SK-N-DZ (cell line): ENCODE data around the gene MYO9B.
"Not testable (repeated sequence)": the region's sequence is repeated elsewhere in the genome, so short reads cannot be mapped to it uniquely, and the experiment has no call there.

Experiments used
- DNase-seq: peaks from one replicate; pipeline ENCODE4 v3.0.0-alpha.2; 2015; ENCODE audit warnings: low spot score

MYO9B gene

DNA sequence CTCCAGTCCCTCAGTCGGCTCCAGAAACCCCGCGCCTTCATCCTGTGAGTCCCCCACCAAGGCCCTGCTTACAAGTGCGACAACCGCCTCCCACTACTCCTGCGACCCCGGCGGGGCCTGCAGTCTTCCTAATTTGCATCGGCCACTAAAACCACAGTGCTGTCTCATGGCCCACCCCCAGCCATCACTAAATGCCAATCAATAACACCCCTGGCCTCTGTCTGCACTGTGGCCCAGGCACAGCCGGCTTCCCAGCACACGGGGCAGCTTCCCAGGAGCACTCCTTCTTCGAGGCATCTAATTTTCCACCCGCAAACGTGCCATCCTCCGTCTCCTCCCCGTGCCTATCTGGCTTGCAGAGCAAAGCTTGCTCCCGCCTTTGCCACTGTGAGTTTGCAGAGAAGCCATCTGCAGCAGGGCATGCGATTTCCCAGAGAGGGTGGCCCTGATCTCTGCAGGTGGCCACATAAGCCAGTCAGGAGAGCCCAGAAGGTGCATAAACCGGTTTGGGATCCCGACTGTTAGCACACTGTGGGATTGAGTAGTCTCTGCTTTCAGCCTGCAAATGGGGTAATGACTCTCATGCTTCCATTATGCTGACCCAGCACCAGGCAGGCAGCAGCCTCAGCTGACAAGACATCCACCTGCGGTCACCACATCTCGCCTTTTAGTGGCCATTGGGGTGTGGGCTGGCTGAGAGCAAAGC, 105.6 kb downstream of the MYO9B start:
- no peak for DNase-seq

DNA sequence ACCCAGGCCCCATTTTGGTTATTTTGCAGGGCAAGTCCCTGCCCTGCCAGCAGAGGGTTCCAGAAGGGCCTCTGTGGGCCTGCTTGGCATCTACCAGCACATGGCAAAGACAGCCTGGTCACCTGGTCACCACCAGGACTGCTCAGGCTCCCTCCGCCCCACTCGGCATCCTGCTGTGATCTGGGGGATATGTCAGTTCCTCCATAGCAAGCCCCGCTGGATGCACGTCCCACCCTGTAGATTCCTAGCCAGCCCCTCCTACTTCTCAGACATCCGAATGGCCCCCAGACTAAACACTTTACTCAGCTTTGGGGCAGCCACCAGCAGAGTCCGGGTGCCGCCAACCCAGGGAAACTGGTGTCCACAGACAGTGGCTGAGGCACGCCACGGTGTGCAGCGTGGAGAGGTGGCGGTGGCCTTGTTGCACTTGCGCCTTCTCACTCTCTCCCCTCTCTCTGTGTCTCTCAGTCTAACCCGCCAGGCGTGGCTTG, 107.7 kb downstream of the MYO9B start:
- DNase-seq, result no peak

DNA sequence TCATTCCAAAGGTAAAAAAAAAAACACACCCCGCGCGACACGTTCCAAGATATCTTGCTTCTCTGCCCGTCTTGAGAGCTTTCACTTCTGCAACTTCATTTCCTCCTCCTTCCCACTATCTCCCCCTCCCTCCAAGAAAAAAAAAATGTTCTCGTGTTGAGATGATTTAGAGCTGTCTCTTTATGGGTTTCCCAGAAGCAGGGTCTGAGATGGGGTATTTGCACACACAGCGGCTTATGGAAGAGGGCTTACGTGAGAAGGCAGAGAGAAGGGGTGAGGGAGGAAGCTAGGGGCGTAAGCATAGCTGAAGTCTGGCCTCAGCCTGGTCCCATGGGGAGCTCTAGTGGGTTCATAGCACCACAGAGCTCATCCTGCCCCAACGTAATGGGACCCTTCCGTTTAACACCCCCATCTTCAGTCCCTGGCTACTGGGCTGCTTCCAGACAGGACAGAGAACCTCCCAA, 108.3 kb downstream of the MYO9B start:
- DNase-seq, result no peak

DNA sequence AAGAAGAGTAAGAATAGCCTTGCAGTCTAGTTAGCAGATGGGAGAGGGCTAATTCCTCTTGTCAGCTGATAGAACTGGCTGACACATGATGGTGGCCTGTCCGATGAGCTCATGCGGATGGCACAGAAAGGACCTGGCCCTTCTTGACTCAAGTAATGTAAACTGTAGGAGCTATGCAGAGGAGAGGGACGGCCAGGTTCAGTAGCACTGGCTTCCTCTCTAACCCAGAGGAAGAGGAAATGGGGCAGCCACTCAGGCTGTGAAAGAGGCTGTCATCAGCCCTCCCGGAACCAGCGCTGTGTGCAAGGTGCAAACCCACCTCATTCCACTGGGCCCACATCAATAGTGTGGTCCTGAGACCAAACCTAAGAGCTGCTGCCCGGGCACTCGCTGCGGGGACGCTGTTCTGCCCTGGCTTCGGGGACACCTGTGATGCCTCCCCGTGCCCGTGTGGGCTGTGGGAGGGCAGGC, 108.8 kb downstream of the MYO9B start:
- DNase-seq, result no peak

DNA sequence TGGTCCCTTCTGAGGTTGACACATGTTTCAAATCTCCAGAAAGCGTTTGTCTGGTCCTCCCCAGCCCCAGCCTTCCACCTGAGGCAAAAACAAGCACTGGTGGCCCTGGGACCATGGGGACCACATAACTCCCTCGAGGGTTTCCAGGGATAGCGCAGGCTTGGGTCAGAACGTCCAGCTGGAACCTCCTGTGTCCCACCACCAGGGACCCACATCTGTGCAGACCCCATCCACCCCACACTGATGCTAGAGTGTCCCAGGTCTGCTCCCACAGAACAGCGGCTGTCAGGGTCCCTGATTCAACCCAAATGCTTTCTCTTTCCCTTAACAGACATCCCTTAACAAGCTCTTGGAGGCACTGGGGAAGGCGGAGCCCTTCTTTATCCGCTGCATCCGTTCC, 110.0 kb downstream of the MYO9B start:
- DNase-seq, result no peak

DNA sequence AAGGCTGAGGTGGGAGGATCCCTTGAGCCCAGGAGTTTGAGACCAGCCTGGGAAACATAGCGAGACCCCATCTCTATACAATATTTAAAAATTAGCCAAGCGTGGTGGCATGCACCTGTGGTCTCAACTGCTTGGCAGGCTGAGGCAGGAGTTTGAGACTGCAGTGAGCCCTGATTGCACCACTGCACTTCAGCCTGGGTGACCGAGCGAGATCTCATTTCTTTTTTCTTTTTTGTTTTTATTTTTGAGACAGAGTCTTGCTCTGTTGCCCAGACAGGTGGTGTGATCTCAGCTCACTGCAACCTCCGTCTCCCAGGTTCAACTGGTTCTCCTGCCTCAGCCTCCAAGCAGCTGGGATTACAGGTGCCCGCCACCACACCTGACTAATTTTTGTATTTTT, 116.2 kb downstream of the MYO9B start:
- not testable (repeated sequence) for DNase-seq

DNA sequence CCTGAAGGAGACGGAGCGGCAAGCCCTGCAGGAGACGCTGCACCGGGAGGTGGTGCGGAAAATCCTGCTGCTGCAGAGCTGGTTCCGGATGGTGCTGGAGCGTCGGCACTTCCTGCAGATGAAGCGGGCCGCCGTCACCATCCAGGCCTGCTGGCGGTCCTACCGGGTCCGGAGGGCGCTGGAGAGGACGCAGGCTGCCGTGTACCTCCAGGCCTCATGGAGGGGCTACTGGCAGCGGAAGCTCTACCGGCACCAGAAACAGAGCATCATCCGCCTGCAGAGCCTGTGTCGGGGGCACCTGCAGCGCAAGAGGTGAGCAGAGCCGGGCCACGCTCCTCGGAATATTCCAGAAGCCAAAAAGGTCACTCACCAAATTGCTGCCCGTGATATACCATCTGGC, 117.2 kb downstream of the MYO9B start:
- no peak for DNase-seq

DNA sequence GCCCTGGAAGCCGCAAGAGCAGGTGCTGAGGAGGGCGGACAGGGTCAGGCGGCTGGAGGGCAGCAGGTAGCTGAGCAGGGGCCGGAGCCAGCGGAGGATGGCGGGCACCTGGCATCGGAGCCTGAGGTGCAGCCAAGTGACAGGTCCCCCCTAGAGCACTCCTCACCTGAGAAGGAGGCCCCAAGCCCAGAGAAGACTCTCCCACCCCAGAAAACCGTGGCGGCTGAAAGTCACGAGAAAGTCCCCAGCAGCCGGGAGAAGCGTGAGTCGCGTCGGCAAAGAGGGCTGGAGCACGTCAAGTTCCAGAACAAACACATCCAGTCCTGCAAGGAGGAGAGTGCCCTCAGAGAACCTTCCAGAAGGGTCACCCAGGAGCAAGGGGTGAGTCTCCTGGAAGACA, 119.0 kb downstream of the MYO9B start:
- DNase-seq, result no peak

DNA sequence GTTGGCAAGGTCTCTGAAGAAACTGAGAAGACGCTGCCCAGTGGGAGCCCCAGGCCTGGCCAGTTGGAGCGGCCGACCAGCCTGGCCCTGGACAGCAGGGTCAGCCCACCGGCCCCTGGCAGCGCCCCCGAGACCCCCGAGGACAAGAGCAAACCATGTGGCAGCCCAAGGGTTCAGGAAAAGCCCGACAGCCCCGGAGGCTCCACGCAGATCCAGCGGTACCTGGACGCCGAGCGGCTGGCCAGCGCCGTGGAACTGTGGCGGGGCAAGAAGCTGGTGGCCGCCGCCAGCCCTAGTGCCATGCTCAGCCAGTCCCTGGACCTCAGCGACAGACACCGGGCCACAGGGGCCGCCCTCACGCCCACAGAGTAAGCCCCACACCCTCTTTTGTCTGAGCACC, 119.5 kb downstream of the MYO9B start:
- no peak for DNase-seq

DNA sequence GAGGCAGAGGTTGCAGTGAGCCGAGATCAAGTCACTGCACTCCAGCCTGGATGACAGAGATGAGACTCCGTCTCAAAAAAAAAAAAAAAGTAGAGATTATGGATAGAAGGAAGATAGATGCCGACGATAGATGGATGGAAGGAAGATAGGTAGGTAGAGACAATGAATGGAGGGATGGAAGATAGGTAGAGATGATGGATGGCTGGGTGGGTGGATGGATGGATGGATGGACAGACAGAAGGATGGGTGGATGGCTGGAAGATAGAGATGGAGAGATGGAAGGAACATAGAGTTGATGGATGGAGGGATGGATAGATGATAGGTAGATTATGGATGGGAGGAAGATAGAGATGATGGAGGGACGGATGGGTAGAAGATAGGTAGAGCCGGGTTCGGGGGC, 121.0 kb downstream of the MYO9B start:
- DNase-seq, result no peak

DNA sequence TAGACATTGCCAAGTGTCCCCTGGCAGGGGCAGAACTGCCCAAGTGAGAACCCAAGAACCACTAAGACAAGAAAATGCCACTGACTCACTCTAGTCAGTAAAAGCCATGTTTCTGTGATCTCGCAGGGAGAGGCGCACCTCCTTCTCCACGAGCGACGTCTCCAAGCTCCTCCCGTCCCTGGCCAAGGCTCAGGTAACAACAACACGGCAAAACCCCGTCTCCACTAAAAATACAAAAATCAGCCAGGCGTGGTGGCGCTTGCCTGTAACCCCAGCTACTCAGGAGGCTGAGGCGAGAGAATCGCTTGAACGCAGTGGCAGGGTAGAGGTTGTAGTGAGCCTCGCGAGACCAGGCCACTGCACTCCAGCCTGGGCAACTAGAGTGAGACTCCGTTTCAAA, 122.1 kb downstream of the MYO9B start:
- DNase-seq, result no peak

DNA sequence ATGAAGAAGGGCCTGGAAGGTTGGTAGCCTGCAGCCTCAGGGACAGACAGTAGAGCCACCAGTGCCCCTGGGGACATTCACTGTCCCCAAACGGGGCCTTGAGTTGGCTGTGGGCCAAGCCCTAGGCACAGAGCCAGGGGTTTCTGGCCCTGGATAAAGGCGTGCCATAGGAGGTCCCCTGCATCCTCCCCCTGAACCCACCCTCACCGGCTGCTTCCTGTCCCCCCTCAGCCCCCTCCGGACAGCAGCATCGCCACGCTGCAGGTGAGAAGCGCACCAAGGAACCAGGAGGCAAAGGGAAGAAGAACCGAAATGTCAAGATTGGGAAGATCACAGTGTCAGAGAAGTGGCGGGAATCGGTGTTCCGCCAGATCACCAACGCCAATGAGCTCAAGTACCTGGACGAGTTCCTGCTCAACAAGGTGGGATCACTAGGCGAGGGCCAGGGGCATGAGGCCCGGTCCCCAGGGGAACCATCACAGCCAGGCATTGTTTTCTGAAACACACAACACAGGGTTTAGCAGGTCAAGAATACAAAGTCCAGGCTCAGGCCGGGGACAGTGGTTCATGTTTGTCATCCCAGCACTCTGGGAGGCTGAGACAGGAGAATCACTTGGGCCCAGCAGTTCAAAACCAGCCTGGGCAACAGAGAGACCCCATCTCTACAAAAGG, 125.0 kb downstream of the MYO9B start:
- no peak for DNase-seq

DNA sequence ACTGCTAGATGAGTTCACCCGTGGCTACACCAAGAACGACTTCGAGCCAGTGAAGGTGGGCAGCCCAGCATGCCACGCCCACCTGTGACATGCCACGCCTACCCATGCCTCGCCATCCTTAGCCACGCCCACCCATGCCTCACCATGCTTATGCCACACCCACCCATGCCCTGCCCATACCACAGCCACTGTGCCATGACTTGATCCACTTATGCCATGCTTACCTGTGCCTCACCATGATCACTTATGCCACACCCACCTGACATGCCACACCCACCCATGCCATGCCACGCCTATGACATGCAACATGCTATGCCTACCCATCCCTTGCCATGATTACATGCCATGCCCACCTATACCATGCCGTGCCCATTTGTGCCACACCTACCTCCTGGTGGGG, 126.7 kb downstream of the MYO9B start:
- no peak for DNase-seq

DNA sequence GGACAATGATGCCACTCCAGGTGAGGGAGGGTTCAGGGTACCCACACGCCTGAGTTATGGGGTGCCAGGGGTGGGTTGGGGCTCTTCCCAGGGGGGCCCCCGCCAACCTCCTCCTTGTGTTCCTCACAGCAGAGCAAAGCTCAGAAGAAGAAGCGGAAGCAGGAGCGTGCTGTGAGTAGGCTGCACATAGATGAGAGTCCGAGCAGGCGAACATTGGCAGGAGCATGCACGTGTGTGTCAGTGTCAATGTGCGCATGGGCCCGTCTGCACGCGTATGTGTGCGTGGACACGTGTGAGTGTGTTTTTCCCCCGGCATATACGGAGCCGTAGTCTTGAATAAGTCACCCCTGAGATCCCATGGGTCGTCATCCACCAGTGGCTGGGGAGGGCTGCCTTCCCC, 127.1 kb downstream of the MYO9B start:
- DNase-seq, result no peak

DNA sequence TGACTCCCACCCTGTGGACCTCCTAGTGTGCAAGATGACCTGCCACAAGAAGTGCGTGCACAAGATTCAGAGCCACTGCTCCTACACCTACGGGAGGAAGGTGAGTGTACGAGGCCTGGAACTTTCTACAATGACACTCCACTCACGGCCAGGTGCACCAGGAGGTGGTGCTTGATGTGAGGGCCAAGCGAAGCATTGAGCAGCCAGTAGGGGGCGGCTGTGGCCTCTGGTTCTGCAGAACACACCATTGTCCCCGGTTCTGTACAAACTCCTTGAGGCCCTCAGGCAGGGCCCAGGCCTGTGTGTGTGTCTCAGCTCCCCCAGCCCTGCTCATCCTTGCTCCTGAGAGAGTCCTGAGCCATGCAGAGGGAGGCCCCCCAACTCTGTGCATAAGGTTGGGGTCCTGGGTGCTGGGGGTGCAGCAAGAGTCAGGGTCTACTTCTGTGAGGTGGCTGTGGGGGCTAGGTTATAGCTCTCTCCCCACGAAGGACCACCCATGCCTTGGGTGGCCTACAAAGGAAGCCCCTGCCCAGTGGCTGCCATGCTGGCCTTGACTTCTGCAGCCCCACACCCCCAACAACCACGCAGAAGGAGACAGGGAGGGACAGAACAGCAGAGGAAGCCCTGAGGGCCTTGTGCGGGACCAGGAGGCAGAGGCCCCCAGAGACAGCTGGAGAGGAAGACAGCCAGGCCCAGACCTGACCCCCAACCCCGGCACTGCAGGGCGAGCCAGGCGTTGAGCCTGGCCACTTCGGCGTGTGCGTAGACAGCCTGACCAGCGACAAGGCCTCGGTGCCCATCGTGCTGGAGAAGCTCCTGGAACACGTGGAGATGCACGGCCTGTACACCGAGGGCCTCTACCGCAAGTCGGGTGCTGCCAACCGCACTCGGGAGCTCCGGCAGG, 129.9 kb downstream of the MYO9B start:
- peak; percentile 53 for DNase-seq

DNA sequence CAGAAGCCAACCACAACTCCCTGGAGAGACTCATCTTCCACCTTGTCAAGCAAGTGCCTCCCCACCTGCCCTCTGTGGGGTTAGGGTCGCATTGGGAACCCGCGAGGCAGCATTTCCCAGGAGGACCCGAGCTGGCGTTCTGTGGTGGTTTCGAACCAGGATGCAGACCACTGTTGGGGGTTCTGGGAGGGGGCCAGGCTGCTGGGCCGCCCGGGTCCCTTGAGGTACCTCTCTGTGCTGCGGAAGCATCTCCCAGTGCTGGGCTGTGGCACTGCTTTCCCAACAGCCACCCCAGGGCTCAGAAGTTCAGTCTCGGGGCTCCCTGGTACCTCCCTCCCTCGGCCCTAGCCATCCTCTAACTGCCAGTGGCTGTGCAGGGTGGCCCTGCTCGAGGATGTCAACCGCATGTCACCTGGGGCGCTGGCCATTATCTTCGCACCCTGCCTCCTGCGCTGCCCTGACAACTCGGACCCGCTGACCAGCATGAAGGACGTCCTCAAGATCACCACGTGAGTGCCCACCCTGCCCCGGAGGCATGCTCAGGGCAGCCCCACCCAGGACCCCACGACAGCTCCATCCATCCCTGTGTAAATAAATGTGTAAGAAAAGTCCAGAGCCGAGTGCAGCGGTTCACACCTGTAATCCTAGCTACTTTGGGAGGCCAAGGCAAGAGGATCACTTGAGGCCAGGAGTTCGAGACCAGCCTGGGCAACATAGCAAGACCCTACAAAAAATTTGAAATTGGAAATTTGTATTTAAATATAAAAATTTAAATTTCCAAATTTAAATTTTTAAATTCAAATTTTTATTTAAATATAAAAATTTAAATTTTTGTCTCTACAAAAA, 131.4 kb downstream of the MYO9B start:
- no peak for DNase-seq

DNA sequence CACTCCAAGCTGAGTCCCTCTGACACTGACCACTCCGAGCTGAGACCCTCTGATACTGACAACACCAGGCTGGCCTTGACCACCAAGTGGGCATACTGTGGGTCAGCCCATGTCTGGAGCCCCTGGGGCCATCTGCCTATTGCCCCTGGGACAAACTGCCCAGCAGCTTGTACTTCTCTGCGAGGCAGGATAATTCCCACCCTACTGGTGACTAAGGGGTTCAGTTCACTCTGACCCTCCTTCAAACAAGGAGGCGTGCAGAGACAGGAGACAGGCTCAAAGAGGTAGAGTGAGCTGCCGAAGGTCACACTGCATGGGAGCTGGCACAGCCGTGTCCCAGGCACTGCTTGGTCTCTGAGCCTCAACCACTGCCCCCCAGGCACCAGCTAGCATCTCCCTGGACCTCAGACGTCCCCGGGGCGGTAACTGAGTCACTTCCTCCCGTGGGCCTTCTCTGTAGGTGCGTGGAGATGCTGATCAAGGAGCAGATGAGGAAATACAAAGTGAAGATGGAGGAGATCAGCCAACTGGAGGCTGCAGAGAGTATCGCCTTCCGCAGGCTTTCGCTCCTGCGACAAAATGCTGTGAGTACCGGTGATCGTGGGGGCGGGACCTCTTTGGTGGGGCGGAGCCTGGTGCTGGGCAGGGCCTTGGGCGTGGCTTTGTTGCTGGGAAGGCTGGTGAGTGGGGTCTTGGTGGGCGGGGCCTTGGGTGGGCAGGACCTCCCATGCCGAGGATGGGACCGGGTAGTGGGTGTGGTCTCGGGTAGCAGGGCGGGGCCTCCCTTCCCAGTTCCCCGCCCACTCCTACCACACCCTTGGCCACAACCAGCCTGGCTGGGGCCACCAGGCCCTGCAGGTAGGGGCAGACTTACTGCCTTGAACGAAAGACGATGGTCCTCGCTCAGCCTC, 133.8 kb downstream of the MYO9B start:
- peak; percentile 39 for DNase-seq

DNA sequence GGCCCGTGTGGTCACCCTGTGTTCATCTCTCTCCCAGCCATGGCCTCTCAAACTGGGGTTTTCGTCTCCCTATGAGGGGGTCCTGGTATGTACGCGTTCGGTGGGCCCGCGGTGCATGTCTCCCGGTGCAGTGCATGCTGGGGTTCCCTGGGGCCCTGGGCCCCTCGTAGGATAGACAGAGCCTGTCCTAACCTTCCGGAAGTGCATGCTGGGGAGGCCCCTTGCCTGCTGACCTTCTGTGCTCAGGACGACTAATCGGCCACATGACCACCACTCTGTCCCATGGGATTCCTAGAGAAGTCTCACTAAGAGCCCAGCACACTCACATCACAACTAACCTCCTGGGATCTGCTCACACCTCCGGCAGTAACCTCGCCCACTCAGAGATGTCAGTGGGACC, 134.7 kb downstream of the MYO9B start:
- DNase-seq, result no peak

DNA sequence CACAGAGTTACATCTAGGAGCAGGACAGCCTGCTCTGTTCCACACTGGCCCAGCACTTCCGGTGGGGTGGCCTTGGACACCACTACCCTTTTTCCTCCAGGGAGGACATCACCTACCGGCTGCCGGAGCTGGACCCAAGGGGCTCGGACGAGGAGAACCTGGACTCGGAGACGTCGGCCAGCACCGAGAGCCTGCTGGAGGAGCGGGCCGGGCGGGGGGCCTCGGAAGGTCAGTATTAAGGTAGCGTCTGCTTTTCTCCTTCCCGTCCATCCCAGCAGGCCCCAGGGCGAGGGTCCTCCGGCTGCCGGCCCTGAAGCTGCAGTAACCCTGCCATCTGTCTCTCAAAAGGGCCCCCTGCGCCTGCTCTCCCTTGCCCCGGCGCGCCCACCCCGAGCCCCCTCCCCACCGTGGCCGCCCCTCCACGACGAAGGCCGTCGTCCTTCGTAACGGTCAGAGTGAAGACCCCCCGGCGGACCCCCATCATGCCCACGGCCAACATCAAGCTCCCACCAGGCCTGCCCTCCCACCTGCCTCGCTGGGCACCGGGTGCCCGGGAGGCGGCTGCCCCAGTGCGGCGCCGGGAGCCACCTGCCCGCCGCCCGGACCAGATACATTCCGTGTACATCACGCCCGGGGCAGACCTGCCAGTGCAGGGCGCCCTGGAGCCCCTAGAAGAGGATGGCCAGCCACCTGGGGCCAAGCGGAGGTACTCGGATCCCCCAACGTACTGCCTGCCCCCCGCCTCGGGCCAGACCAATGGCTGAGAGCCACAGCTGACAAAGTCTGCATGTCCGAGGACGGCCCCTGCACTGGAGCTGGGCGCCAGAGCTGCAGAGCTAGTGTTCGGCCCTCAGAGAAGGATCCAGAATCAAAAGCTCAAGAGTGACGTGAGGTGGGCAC, 136.2 kb downstream of the MYO9B start:
- no peak for DNase-seq
